NOMO-1 treated with dmso at 0.1 percent for 144 hours (cell line): ENCODE results near the gene MRPL47.
A peak's percentile ranks its signal among the peaks of the same experiment; 100 is the strongest.

Source experiments
- DNase-seq: peaks from one replicate; lab custom pipeline; 2025; ENCODE audit not compliant: unreplicated experiment; lab: John Stamatoyannopoulos, UW

The MRPL47 gene

GRCh38 chr3:179591313-179591712 is 13.1 kb downstream of the MRPL47 start:
- DNase-seq = no peak

DNA sequence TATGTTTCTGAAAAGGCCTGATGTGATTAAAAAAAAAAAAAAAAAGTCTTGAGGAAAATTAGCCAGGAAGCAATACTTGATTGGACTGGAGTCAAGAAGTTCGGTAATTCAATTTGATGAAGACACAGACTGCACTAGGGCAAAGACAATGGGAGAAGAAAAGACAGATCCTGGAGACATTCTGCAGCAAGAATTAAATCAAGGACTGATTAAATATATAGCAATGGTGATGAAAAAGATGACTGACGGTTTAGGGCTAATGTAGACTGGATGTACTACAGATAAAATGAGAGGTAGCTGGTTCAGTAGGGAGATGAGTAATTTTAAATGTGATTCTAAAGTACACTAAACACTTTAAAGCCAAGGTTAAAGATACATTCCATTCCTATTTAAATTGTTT is 13.8 kb downstream of the MRPL47 start:
- no peak for DNase-seq

- no peak for DNase-seq
Observed at GRCh38 chr3:179589143-179589542, 15.3 kb downstream of the MRPL47 start.

DNA sequence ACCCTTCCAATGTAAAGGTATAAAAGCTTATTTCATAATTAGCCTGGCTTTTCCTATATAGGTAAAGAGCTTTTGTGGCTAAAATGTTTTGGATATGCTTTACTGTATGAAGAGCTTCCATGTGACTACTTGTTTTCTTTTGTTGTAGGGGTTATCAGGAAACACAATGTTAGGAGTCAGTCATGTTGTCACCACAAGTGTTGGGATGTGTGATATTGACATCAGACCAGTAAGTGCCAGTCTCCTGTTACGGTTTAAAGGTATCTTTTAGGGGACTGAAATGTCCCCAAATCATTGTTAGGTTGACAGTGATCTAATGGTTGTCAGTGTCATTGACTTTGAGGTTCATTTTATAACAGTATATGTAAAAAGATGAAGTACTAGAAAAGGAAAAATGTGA is 23.4 kb downstream of the MRPL47 start:
- DNase-seq = no peak

DNA sequence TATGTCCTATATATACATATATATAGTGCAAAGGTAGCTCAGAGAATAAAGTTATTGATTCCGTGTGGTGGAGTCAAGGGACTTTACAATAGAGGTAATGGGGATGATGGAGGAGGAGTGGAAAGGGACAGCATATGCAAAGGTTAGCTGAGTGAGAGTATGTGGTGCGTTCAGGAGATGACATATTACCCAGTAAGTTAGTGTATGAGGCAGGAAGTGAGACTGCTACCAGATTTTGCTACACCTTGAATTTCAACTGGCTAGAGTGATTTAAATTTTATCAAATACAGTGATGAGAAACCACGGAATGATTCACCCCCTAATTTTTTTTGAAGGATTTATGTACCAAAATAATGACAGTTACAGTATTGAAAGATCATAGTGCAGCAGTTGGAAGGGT is 38.9 kb downstream of the MRPL47 start:
- DNase-seq = no peak

- peak; percentile 83 for DNase-seq
Observed at GRCh38 chr3:179563271-179563783, 41.1 kb downstream of the MRPL47 start.

- peak; percentile 100 for DNase-seq
Observed at GRCh38 chr3:179562591-179563270, 41.7 kb downstream of the MRPL47 start, which contains the start of gene ACTL6A. TSS of gene ACTL6A (plus strand) at chr3:179562926. CDS start at chr3:179563093, 167 bp downstream.

- DNase-seq = no peak
Observed at GRCh38 chr3:179560791-179561190, 43.6 kb downstream of the MRPL47 start.

GRCh38 chr3:179558742-179559364 is 45.6 kb downstream of the MRPL47 start:
- DNase-seq = no peak

GRCh38 chr3:179551349-179552105 is 52.9 kb downstream of the MRPL47 start:
- no peak for DNase-seq

GRCh38 chr3:179546814-179547241 is 57.6 kb downstream of the MRPL47 start:
- no peak for DNase-seq

DNA sequence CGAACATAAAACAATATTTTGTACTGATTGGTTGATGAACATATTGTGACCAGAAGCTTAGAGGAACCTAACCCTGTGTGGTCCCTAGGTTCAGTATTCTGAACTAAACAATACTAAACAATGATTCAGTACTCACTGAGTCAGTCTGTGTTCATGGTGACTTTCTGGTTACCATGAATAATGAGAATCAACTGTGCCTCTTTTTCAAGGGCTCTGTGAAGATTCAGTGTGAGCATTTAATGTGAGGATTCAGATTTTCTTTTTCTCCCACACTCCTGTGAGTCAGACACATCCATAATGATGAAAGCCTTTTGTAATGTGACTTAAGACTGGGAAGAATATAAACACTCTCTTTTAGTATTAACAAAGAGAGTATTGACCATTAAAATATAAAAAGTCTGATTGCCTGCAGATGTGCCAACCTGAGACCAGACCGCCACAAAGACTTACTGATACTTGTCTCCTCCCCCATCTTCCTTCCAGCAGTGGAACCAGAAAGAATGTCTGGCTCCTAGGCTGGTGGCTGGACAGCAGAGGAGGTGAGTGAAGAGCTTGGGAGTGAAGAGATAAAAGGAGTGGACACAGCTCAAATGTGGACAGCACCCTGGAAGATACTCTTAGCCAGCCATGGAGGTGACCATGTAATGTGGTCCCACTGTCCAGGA is 59.3 kb downstream of the MRPL47 start:
- no peak for DNase-seq

DNA sequence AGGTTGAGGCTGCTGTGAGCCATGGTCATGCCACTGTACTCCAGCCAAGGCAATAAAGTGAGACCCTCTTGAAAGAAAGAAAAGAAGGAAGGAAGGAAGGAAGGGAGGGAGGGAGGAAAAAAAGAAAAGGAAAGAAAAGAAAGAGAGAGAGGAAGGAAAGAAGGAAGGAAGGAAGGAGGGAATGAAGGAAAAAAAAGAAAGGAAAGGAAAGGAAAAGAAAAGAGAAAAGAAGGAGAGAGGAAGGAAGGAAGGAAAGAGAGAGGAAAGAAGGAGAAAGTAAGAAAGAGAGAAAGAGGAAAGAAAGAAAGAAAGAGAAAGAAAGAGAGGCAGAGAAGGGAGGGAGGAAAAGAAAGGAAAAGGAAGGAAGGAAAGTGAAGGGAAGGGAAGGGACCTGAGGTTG is 62.1 kb downstream of the MRPL47 start:
- no peak for DNase-seq

DNA sequence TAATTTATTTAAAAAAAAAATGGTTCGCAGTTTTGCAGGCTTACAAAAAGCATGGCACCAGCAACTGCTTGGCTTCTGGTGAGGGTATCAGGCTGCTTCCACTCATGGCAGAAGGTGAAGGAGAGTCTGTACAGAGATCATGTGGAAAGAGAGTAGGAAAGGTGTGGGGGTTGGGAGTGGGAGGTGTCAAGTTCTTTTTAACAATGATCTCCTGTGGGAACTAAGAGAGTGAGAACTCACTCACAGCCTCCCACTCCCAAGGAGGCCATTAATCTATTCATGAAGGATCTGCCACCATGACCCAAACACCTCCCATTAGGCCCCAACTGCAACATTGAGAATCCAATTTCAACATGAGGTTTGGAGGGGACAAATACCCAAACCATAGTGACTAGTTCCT is 62.8 kb downstream of the MRPL47 start:
- no peak for DNase-seq

- no peak for DNase-seq
Observed at GRCh38 chr3:179541094-179541493, 63.3 kb downstream of the MRPL47 start.
